Liver (tissue), 9 donors: ENCODE results near the gene CMTR2. TPM values are rescaled to one million over a fixed set of nuclear protein-coding genes. Genes with fewer than 3 reads are reported as not detected.

ENCODE experiments used
- DNase-seq: peaks from one replicate; pipeline ENCODE4 v3.0.0-alpha.2; 2017; ENCODE audit warnings: low spot score
- H3K27ac ChIP-seq, 2 donors: one replicate each; pipeline ENCODE4 v1.7.0; 2013; ENCODE audit warnings: inconsistent platforms in 2 of 2, low read length in 2 of 2, control low read depth in 1 of 2, low read depth in 1 of 2, mild to moderate bottlenecking in 1 of 2
- H3K27me3 ChIP-seq, 4 donors: one replicate each; pipeline versions ENCODE4 v1.6.1 to v1.7.0; 2013; ENCODE audit warnings: low read length in 3 of 4, inconsistent platforms in 1 of 4, mild to moderate bottlenecking in 1 of 4, moderate library complexity in 1 of 4; ENCODE audit not compliant: control insufficient read depth in 4 of 4, insufficient read depth in 4 of 4
- H3K36me3 ChIP-seq, 4 donors: one replicate each; pipeline versions ENCODE4 v1.6.1 to v1.7.0; 2013; ENCODE audit warnings: low read length in 3 of 4, mild to moderate bottlenecking in 3 of 4, low read depth in 1 of 4, moderate library complexity in 1 of 4; ENCODE audit not compliant: control insufficient read depth in 4 of 4, insufficient read depth in 3 of 4
- H3K4me1 ChIP-seq, 4 donors: one replicate each; pipeline versions ENCODE4 v1.6.1 to v1.7.0; 2013; ENCODE audit warnings: low read length in 3 of 4, mild to moderate bottlenecking in 3 of 4, moderate library complexity in 1 of 4; ENCODE audit not compliant: control insufficient read depth in 4 of 4, insufficient read depth in 4 of 4
- H3K4me3 ChIP-seq, 3 donors: one replicate each; pipeline versions ENCODE4 v1.6.1 to v1.7.0; 2013; ENCODE audit warnings: low read length in 3 of 3, control low read depth in 1 of 3, low read depth in 1 of 3, mild to moderate bottlenecking in 1 of 3
- H3K9ac ChIP-seq, 2 donors: one replicate each; pipeline ENCODE4 v1.7.0; 2013; ENCODE audit warnings: low read length in 2 of 2, mild to moderate bottlenecking in 2 of 2, moderate library complexity in 2 of 2, control low read depth in 1 of 2, low read depth in 1 of 2
- H3K9me3 ChIP-seq, 4 donors: one replicate each; pipeline versions ENCODE4 v1.6.1 to v1.7.0; 2013; ENCODE audit warnings: low read length in 3 of 4; ENCODE audit not compliant: control insufficient read depth in 4 of 4
- ATF3 ChIP-seq: IDR thresholded peaks from 2 replicates; pipeline ENCODE4 v1.6.1; 2016; ENCODE audit warnings: antibody characterized with exemption
- CTCF ChIP-seq: fragments of 150-350 bp; IDR thresholded peaks from 2 replicates; pipeline ENCODE4 v1.5.1; 2017; ENCODE audit warnings: improper control_type of control experiment, low read depth, low read length; ENCODE audit not compliant: missing input control
- EGR1 ChIP-seq, 2 donors: IDR thresholded peaks; 2 replicates each; pipeline ENCODE4 v1.6.1; 2016 to 2018; ENCODE audit warnings: antibody characterized with exemption in 2 of 2, low read depth in 2 of 2
- FOXA1 ChIP-seq: IDR thresholded peaks from 2 replicates; pipeline ENCODE4 v1.6.1; 2016; ENCODE audit warnings: antibody characterized with exemption
- FOXA2 ChIP-seq: IDR thresholded peaks from 2 replicates; pipeline ENCODE4 v1.6.1; 2016; ENCODE audit warnings: antibody characterized with exemption
- GABPA ChIP-seq, 2 donors: IDR thresholded peaks in 1 of 2; conservative IDR thresholded peaks in 1 of 2; 2 replicates each; pipeline ENCODE4 v1.6.1; 2016; ENCODE audit warnings: antibody characterized with exemption in 2 of 2, mild to moderate bottlenecking in 1 of 2, moderate library complexity in 1 of 2
- HNF4A ChIP-seq, 2 donors: conservative IDR thresholded peaks; 2 replicates each; pipeline ENCODE4 v1.6.1; 2016; ENCODE audit warnings: antibody characterized with exemption in 2 of 2, mild to moderate bottlenecking in 2 of 2
- HNF4G ChIP-seq: IDR thresholded peaks from 2 replicates; pipeline ENCODE4 v1.6.1; 2016; ENCODE audit warnings: antibody characterized with exemption
- JUND ChIP-seq, 2 donors: IDR thresholded peaks; 2 replicates each; pipeline ENCODE4 v1.6.1; 2016; ENCODE audit warnings: antibody characterized with exemption in 2 of 2
- NR2F2 ChIP-seq: IDR thresholded peaks from 2 replicates; pipeline ENCODE4 v1.6.1; 2016; ENCODE audit warnings: antibody characterized with exemption
- RAD21 ChIP-seq, 2 donors: IDR thresholded peaks; 2 replicates each; pipeline ENCODE4 v1.6.1; 2016; ENCODE audit warnings: antibody characterized with exemption in 2 of 2, mild to moderate bottlenecking in 2 of 2
- RXRA ChIP-seq, 2 donors: IDR thresholded peaks; 2 replicates each; pipeline ENCODE4 v1.6.1; 2017 to 2018; ENCODE audit warnings: antibody characterized with exemption in 2 of 2, mild to moderate bottlenecking in 1 of 2
- SP1 ChIP-seq: IDR thresholded peaks from 2 replicates; pipeline ENCODE4 v1.6.1; 2018; ENCODE audit warnings: antibody characterized with exemption, mild to moderate bottlenecking
- TAF1 ChIP-seq: conservative IDR thresholded peaks from 2 replicates; pipeline ENCODE4 v1.6.1; 2016; ENCODE audit warnings: antibody characterized with exemption, mild to moderate bottlenecking
- YY1 ChIP-seq: IDR thresholded peaks from 2 replicates; pipeline ENCODE4 v1.6.1; 2016; ENCODE audit warnings: antibody characterized with exemption, mild to moderate bottlenecking
- ZBTB33 ChIP-seq: IDR thresholded peaks from 2 replicates; pipeline ENCODE4 v1.6.1; 2016; ENCODE audit warnings: antibody characterized with exemption
- WGBS: extraction: QIAGEN DNeasy Blood & Tissue Kit; methylation state at CpG from one replicate; pipeline ENCODE4 v1.1.7; 2013; 5-methylcytosine and 5-hydroxymethylcytosine counted together
- polyA plus RNA-seq, 2 donors: library from polyadenylated mRNA; stranded (reverse) in 1 of 2; unstranded in 1 of 2; fragments of 200-250 nt in 1 of 2; fragments of >200 nt in 1 of 2; fragmentation: Nextera tagmentation in 1 of 2; extraction: Ambion mirVana in 1 of 2; gene quantifications; one replicate each; pipeline versions ENCODE4 v1.2.1 to v1.2.3, GENCODE V29; 2013 to 2015
- total RNA-seq, 2 donors: library from RNA; depleted of rRNA; stranded (reverse); fragments of >200 nt; gene quantifications; one replicate each; pipeline ENCODE4 v1.2.3, GENCODE V29; 2014
- TF ChIP-seq, protein P1 (sequence below): IDR thresholded peaks from 2 replicates; pipeline ENCODE4 v1.6.1; 2016; ENCODE audit warnings: antibody characterized with exemption, mild to moderate bottlenecking
- TF ChIP-seq, protein P2 (sequence below): IDR thresholded peaks from 2 replicates; pipeline ENCODE4 v1.6.1; 2016; ENCODE audit warnings: antibody characterized with exemption
- donor health status: healthy.
- donor health status: healthy.
- donor health status: healthy.
- donor health status: healthy.
- donor health status: healthy.

The CMTR2 gene
- total and polyA plus RNA-seq, 4 donors: 6.8 to 28.0 (median 15.0) TPM

- peak overlapping the region; percentile 70 to 71 for H3K9ac ChIP-seq
- H3K4me3 ChIP-seq: peak overlapping the region; percentile 46 to 80 (median 75)
- no peak for DNase-seq
- H3K9me3 ChIP-seq: no peaks in the 10 kb centered on the region
- TF ChIP-seq JUND (IDR thresholded peaks at IDR 0.05): peak in 1 of 2 donors; percentile 6
- TF ChIP-seq GABPA (IDR thresholded peaks at IDR 0.05 in 1 of 2, conservative IDR thresholded peaks at IDR 0.05 in 1 of 2): no peak
- H3K36me3 ChIP-seq: peaks cover 2 to 23% (median 17%) of the 10 kb centered on the region in 4 donors
- peak overlapping the region in 1 of 2 donors; percentile 58 for H3K27ac ChIP-seq
- H3K27me3 ChIP-seq: no peaks in the 10 kb centered on the region
- peaks cover 7 to 12% (median 9%) of the 10 kb centered on the region in 4 donors for H3K4me1 ChIP-seq
- WGBS: 14% methylated on average over 3 of the region's 3 CpGs
Observed at GRCh38 chr16:71288570-71288889, 672 bp downstream of the CMTR2 start.

- H3K4me1 ChIP-seq: peaks cover 7 to 12% (median 9%) of the 10 kb centered on the region in 4 donors
- no peaks in the 10 kb centered on the region for H3K9me3 ChIP-seq
- no peak for TF ChIP-seq HNF4G
- no peak for TF ChIP-seq FOXA1
- TF ChIP-seq EGR1 (IDR thresholded peaks at IDR 0.05; ENCODE audit: low read depth in 2 of 2): no peak
- no peak for TF ChIP-seq NR2F2
- TF ChIP-seq, protein P1, sequence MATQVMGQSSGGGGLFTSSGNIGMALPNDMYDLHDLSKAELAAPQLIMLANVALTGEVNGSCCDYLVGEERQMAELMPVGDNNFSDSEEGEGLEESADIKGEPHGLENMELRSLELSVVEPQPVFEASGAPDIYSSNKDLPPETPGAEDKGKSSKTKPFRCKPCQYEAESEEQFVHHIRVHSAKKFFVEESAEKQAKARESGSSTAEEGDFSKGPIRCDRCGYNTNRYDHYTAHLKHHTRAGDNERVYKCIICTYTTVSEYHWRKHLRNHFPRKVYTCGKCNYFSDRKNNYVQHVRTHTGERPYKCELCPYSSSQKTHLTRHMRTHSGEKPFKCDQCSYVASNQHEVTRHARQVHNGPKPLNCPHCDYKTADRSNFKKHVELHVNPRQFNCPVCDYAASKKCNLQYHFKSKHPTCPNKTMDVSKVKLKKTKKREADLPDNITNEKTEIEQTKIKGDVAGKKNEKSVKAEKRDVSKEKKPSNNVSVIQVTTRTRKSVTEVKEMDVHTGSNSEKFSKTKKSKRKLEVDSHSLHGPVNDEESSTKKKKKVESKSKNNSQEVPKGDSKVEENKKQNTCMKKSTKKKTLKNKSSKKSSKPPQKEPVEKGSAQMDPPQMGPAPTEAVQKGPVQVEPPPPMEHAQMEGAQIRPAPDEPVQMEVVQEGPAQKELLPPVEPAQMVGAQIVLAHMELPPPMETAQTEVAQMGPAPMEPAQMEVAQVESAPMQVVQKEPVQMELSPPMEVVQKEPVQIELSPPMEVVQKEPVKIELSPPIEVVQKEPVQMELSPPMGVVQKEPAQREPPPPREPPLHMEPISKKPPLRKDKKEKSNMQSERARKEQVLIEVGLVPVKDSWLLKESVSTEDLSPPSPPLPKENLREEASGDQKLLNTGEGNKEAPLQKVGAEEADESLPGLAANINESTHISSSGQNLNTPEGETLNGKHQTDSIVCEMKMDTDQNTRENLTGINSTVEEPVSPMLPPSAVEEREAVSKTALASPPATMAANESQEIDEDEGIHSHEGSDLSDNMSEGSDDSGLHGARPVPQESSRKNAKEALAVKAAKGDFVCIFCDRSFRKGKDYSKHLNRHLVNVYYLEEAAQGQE: no peak
- TF ChIP-seq JUND (IDR thresholded peaks at IDR 0.05): no peak
- no peak for TF ChIP-seq GABPA (IDR thresholded peaks at IDR 0.05 in 1 of 2, conservative IDR thresholded peaks at IDR 0.05 in 1 of 2)
- TF ChIP-seq FOXA2: no peak
- no peak for TF ChIP-seq SP1
- TF ChIP-seq RXRA (IDR thresholded peaks at IDR 0.05): no peak
- TF ChIP-seq, protein P2, sequence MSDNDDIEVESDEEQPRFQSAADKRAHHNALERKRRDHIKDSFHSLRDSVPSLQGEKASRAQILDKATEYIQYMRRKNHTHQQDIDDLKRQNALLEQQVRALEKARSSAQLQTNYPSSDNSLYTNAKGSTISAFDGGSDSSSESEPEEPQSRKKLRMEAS: no peak
- no peak for TF ChIP-seq ATF3
- no peak for TF ChIP-seq CTCF
- no peak for TF ChIP-seq HNF4A (conservative IDR thresholded peaks at IDR 0.05)
- no peak for TF ChIP-seq ZBTB33
- no peak for TF ChIP-seq YY1
- TF ChIP-seq TAF1: no peak
- TF ChIP-seq RAD21 (IDR thresholded peaks at IDR 0.05): no peak
- DNase-seq: no peak
- no peak overlapping the region for H3K9ac ChIP-seq
- WGBS: 88% methylated on average over 3 of the region's 3 CpGs
- peaks cover 2 to 26% (median 18%) of the 10 kb centered on the region in 4 donors for H3K36me3 ChIP-seq
- no peak overlapping the region for H3K27ac ChIP-seq
- H3K27me3 ChIP-seq: no peaks in the 10 kb centered on the region
- H3K4me3 ChIP-seq: no peak overlapping the region
Observed at GRCh38 chr16:71287911-71288310, 1.3 kb downstream of the CMTR2 start.
